NCI-H526 (cell line): Measurements from ENCODE around the gene TSPAN11.
A peak's percentile ranks its signal among the peaks of the same experiment; 100 is the strongest.

ENCODE experiments used
- DNase-seq, 2 experiments: peaks; one replicate each; lab custom pipeline; 2025; lab: John Stamatoyannopoulos, UW

TSPAN11 gene

GRCh38 chr12:30979371-30980259, 53.1 kb downstream of the TSPAN11 start:
- DNase-seq, result no peak

- peak in 1 of 2 experiments; percentile 70 for DNase-seq
Measured at GRCh38 chr12:30980955-30981662, 54.6 kb downstream of the TSPAN11 start.

GRCh38 chr12:30982413-30982812, 55.9 kb downstream of the TSPAN11 start:
- peak; percentile 69 to 90 for DNase-seq

GRCh38 chr12:30985814-30986452, 59.4 kb downstream of the TSPAN11 start:
- DNase-seq, result peak; percentile 52 to 78

- DNase-seq, result no peak
Measured at GRCh38 chr12:30988086-30988485, 61.5 kb downstream of the TSPAN11 start.

GRCh38 chr12:30988646-30989286, 62.2 kb downstream of the TSPAN11 start:
- DNase-seq, result peak in 1 of 2 experiments; percentile 19

GRCh38 chr12:30989754-30990153, 63.2 kb downstream of the TSPAN11 start:
- peak; percentile 47 to 87 for DNase-seq

GRCh38 chr12:30990316-30990715, 63.8 kb downstream of the TSPAN11 start:
- peak in 1 of 2 experiments; percentile 48 for DNase-seq

GRCh38 chr12:30990776-30991175, 64.2 kb downstream of the TSPAN11 start:
- no peak for DNase-seq

GRCh38 chr12:30991466-30991865, 64.9 kb downstream of the TSPAN11 start:
- DNase-seq, result no peak

- no peak for DNase-seq
Measured at GRCh38 chr12:30992381-30992780, 65.8 kb downstream of the TSPAN11 start.

GRCh38 chr12:30993766-30994165, 67.2 kb downstream of the TSPAN11 start:
- DNase-seq, result no peak

- DNase-seq, result no peak
Measured at GRCh38 chr12:30994274-30994673, 67.7 kb downstream of the TSPAN11 start.

- DNase-seq, result no peak
Measured at GRCh38 chr12:30996255-30996654, 69.7 kb downstream of the TSPAN11 start.

GRCh38 chr12:30996752-30997151, 70.2 kb downstream of the TSPAN11 start:
- DNase-seq, result no peak

GRCh38 chr12:30997685-30998440, 71.3 kb downstream of the TSPAN11 start:
- DNase-seq, result no peak

- DNase-seq, result no peak
Measured at GRCh38 chr12:30999011-30999410, 72.5 kb downstream of the TSPAN11 start.

GRCh38 chr12:30999723-31000122, 73.2 kb downstream of the TSPAN11 start:
- no peak for DNase-seq

GRCh38 chr12:31000751-31001150, 74.2 kb downstream of the TSPAN11 start:
- no peak for DNase-seq

GRCh38 chr12:31001581-31002360, 75.2 kb downstream of the TSPAN11 start:
- no peak for DNase-seq

GRCh38 chr12:31002361-31002725, 75.8 kb downstream of the TSPAN11 start:
- DNase-seq, result no peak
